ENCODE measurements around the gene STPG1. TPM values are rescaled to one million over a fixed set of nuclear protein-coding genes. Genes with fewer than 3 reads are reported as not detected.
A peak's percentile ranks its signal among the peaks of the same experiment; 100 is the strongest.

Gene STPG1
- total RNA-seq, 1 donor from 2014 or later, result 2.4 TPM

DNA sequence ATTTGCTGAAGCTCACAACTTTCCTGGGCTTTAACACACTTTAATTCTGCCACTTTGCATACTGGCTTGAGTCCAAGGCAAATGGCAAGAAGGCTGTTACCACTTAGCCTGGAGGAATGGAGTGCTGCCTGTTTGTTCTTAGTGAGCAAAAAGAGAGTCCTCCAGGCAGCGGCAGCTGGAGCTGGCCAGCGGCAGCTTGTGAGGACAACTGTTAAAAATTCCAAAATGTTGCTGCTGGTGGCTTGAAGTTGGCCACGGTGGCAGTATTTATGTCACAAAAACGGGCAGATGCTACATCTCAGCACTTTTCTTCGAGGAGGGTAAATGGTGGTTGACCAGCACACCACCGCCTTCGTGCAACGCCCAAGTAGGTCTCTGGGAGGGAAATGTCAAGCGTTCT is 27.3 kb downstream of the STPG1 start:
- H3K4me3 Mint-ChIP-seq (ENCODE audit: unreplicated experiment), result no peak overlapping the region
- peaks cover 3% of the 10 kb centered on the region for H3K27me3 Mint-ChIP-seq (ENCODE audit: unreplicated experiment)
- no peaks in the 10 kb centered on the region for H3K9me3 Mint-ChIP-seq (ENCODE audit: unreplicated experiment)
- TF ChIP-seq CTCF (IDR thresholded peaks at IDR 0.05; ENCODE audit: partially characterized antibody, unreplicated experiment), result no peak
- peaks cover 5% of the 10 kb centered on the region for H3K4me1 Mint-ChIP-seq (ENCODE audit: low read depth, unreplicated experiment)
- H3K36me3 Mint-ChIP-seq (ENCODE audit: unreplicated experiment), result no peaks in the 10 kb centered on the region
- H3K27ac Mint-ChIP-seq (ENCODE audit: unreplicated experiment), result no peak overlapping the region
- no peak for DNase-seq

DNA sequence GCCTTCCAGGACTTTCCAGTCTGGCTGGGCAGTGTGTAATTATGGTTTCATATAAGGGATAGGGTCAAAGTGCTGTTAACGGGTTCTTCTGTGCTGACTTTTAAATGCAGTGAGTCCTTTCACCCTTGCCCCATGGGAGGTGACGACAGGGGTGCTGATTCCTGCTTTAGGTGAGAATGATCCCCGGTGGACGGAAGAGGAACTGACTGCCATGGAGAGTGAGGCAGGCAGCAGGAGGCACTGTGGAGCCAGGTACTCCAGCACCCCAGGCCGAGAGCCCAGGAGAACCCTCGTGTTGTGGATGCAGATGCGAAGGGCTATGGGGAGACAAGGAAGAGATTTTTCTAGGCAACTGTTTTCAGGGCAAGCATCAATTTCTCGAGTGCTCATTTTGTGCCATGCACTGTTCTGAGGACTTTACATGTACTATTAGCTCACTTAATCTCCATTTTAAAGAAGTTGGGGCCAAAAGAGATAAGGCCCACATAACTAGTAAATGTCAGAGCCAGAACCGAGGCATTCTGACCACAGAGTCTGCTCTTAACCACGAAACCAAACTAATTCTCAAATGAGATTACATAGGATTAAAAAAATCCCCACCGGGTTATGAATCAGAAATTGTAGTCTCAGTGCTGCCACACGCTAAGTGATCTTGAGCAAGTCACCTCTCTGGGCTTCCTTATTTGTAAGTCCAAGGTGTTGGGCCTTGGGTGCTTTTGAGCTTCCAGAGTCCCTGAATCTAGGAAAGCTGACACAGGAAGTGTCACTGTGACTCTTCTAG is 28.2 kb downstream of the STPG1 start:
- Mint-ChIP-seq H3K36me3 (ENCODE audit: unreplicated experiment) (no peaks in the 10 kb centered on the region), H3K4me1 (ENCODE audit: low read depth, unreplicated experiment) (peaks cover 5% of the 10 kb centered on the region), H3K27ac (ENCODE audit: unreplicated experiment) (no peak overlapping the region), H3K4me3 (ENCODE audit: unreplicated experiment) (no peak overlapping the region), H3K9me3 (ENCODE audit: unreplicated experiment) (no peaks in the 10 kb centered on the region), H3K27me3 (ENCODE audit: unreplicated experiment) (peaks cover 3% of the 10 kb centered on the region)
- TF ChIP-seq CTCF (IDR thresholded peaks at IDR 0.05; ENCODE audit: partially characterized antibody, unreplicated experiment), result peak; percentile 64
- no peak for DNase-seq

GRCh38 chr1:24384251-24385090 is 29.1 kb downstream of the STPG1 start:
- Mint-ChIP-seq H3K27ac (ENCODE audit: unreplicated experiment) (no peak overlapping the region), H3K27me3 (ENCODE audit: unreplicated experiment) (peaks cover 3% of the 10 kb centered on the region), H3K4me3 (ENCODE audit: unreplicated experiment) (no peak overlapping the region), H3K9me3 (ENCODE audit: unreplicated experiment) (no peaks in the 10 kb centered on the region), H3K4me1 (ENCODE audit: low read depth, unreplicated experiment) (peaks cover 10% of the 10 kb centered on the region), H3K36me3 (ENCODE audit: unreplicated experiment) (no peaks in the 10 kb centered on the region)
- no peak for DNase-seq
- TF ChIP-seq CTCF (IDR thresholded peaks at IDR 0.05; ENCODE audit: partially characterized antibody, unreplicated experiment), result no peak

DNA sequence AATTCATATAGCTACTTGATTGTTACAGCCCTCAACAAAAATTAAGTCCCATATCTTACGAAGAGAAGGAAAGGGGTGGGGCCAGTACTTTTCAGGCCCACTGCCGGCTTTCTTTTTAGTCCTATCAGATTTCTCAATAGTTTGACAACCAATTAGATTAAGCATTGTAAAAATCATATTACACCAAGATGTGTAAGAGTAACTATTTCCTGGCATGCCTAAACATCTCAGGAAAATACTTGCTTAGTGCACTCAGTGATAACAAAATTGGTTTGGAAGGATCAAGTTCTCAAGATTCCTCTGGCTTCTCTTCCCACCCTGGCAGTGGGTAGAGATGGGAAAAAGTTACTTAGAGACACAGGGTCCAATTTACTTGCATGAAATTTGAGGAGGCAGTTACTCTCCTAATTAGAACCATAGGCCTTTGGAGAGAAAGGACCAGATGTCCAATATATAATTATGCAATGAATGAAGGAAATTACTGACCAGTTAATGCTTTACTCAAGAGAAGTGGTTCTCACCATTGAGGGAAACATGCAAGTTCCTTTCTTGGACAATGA is 30.1 kb downstream of the STPG1 start:
- TF ChIP-seq CTCF (IDR thresholded peaks at IDR 0.05; ENCODE audit: partially characterized antibody, unreplicated experiment), result no peak

More for the DNA sequence above, 30.1 kb downstream of the STPG1 start:
- H3K4me3 Mint-ChIP-seq (ENCODE audit: unreplicated experiment), result no peak overlapping the region
- DNase-seq, result no peak
- peaks cover 3% of the 10 kb centered on the region for H3K27me3 Mint-ChIP-seq (ENCODE audit: unreplicated experiment)
- peaks cover 10% of the 10 kb centered on the region for H3K4me1 Mint-ChIP-seq (ENCODE audit: low read depth, unreplicated experiment)
- no peaks in the 10 kb centered on the region for H3K9me3 Mint-ChIP-seq (ENCODE audit: unreplicated experiment)
- no peaks in the 10 kb centered on the region for H3K36me3 Mint-ChIP-seq (ENCODE audit: unreplicated experiment)
- no peak overlapping the region for H3K27ac Mint-ChIP-seq (ENCODE audit: unreplicated experiment)

All from glutamatergic neuron (in vitro differentiated cells).